ENCODE measurements around the gene REP15. TPM values are rescaled to one million over a fixed set of nuclear protein-coding genes. Genes with fewer than 3 reads are reported as not detected.

REP15 gene
- total RNA-seq, 3 donors from 2014 or later (not counting 1 experiment from before 2014, with no cell fraction given): not detected

DNA sequence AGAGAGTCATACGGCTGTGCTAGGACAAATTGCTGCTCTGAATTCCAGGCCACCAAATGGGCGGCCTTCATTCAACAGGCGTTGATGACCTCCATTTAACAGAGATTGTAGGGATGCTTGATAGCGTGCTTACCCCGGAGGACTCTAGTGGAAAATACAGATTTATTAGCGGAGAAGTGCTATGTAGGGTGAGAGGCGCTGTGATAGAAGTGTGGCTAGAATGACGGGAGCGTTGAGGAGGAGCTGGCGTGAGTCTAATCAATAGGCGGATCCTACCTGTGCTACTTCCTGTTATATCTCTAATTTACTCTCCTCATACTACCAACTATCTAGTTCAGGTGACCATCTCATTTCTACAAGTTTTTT, 15.1 kb downstream of the REP15 start:
- H3K27ac Mint-ChIP-seq: peak overlapping the region; percentile 90 to 94
- peaks cover 12% of the 10 kb centered on the region for H3K4me1 ChIP-seq (ENCODE audit: control insufficient read depth, insufficient read depth, low read length)
- H3K4me3 ChIP-seq (ENCODE audit: low read length): peak overlapping the region; percentile 97
- TF ChIP-seq, protein P1, sequence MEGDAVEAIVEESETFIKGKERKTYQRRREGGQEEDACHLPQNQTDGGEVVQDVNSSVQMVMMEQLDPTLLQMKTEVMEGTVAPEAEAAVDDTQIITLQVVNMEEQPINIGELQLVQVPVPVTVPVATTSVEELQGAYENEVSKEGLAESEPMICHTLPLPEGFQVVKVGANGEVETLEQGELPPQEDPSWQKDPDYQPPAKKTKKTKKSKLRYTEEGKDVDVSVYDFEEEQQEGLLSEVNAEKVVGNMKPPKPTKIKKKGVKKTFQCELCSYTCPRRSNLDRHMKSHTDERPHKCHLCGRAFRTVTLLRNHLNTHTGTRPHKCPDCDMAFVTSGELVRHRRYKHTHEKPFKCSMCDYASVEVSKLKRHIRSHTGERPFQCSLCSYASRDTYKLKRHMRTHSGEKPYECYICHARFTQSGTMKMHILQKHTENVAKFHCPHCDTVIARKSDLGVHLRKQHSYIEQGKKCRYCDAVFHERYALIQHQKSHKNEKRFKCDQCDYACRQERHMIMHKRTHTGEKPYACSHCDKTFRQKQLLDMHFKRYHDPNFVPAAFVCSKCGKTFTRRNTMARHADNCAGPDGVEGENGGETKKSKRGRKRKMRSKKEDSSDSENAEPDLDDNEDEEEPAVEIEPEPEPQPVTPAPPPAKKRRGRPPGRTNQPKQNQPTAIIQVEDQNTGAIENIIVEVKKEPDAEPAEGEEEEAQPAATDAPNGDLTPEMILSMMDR (IDR thresholded peaks at IDR 0.05): no peak
- no peaks in the 10 kb centered on the region for H3K9me3 Mint-ChIP-seq
- peaks cover 28 to 39% of the 10 kb centered on the region in 2 donors for H3K4me1 Mint-ChIP-seq
- intact Hi-C loops (cut with micrococcal nuclease): loop anchor here (2.0 kb wide), 1 partner anchor 186 kb away; the partner anchor contains the start of gene PPFIBP1
- H3K9me3 ChIP-seq (ENCODE audit: control insufficient read depth, insufficient read depth, low read length): no peaks in the 10 kb centered on the region
- DNase-seq: peak in 1 of 2 donors; percentile 35
- H3K27me3 Mint-ChIP-seq (ENCODE audit: low read depth in 2 of 2): peaks cover 0 to 3% of the 10 kb centered on the region in 2 donors
- H3K27me3 ChIP-seq (ENCODE audit: control insufficient read depth, insufficient read depth, low read length): peaks cover 2% of the 10 kb centered on the region
- H3K36me3 Mint-ChIP-seq: no peaks in the 10 kb centered on the region
- H3K36me3 ChIP-seq (ENCODE audit: control insufficient read depth, insufficient read depth, low read length): peaks cover 7% of the 10 kb centered on the region
- H3K4me3 Mint-ChIP-seq: peak overlapping the region; percentile 95
- WGBS (ENCODE audit: insufficient coverage): 0% methylated on average over 11 of the region's 11 CpGs
- no peak for ATAC-seq
- H3K27ac ChIP-seq (ENCODE audit: low read length): peak overlapping the region; percentile 73

DNA sequence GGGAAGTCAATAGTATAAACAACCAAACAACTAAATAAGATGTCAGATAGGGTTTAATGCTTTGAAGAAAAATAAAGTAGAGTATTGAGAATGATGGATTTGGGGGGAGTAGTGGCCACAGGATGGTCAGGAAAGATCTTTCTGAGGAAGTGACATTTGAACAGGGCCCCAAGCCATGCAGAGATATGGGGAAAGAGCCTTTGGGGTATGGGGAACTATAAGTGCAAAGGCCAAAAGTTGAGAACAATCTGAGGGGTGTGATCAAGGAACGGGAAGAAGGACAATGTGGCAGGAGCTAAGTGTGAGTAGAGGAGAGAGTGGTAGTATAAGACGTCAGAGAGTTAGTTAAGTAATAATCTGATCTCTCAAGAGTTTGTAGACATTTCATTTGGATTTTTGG, 15.7 kb downstream of the REP15 start:
- intact Hi-C loops (cut with micrococcal nuclease): loop anchor here (2.0 kb wide), 1 partner anchor 187 kb away; the partner anchor contains the start of gene PPFIBP1
- Histone ChIP-seq H3K9me3 (ENCODE audit: control insufficient read depth, insufficient read depth, low read length) (no peaks in the 10 kb centered on the region), H3K27me3 (ENCODE audit: control insufficient read depth, insufficient read depth, low read length) (peaks cover 2% of the 10 kb centered on the region), H3K27ac (ENCODE audit: low read length) (no peak overlapping the region), H3K36me3 (ENCODE audit: control insufficient read depth, insufficient read depth, low read length) (peaks cover 10% of the 10 kb centered on the region), H3K4me1 (ENCODE audit: control insufficient read depth, insufficient read depth, low read length) (peaks cover 12% of the 10 kb centered on the region), H3K4me3 (ENCODE audit: low read length) (no peak overlapping the region)
- ATAC-seq (no peak), DNase-seq (no peak)
- no peaks in the 10 kb centered on the region for H3K36me3 Mint-ChIP-seq
- peaks cover 28 to 39% of the 10 kb centered on the region in 2 donors for H3K4me1 Mint-ChIP-seq
- 82% methylated on average over 2 of the region's 2 CpGs for WGBS (ENCODE audit: insufficient coverage)
- TF ChIP-seq, protein P1 (IDR thresholded peaks at IDR 0.05): no peak
- no peaks in the 10 kb centered on the region for H3K9me3 Mint-ChIP-seq
- peak overlapping the region in 1 of 2 donors; percentile 90 for H3K27ac Mint-ChIP-seq
- H3K27me3 Mint-ChIP-seq (ENCODE audit: low read depth in 2 of 2): peaks cover 0 to 3% of the 10 kb centered on the region in 2 donors
- H3K4me3 Mint-ChIP-seq: peak overlapping the region; percentile 95

DNA sequence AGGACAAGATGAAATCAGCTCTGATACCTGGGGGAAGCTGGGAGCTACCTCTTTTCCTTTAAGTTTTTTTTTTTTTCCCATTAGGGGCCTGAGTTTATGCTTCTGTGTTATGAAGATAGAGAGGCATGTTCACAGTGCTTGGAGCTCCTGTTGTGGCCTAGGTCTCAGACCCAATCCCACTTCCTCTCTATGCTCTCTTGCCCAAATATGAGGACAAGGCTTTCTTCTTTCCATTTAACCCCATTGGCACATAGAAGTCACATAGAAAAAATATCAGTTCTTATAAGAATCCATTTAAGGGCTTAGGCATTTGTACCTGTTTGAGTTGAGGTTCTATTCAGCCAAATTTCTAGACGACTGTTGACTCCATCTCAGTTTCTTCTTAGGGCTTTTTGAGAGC, 27.0 kb downstream of the REP15 start:
- DNase-seq: no peak
- intact Hi-C loops (cut with micrococcal nuclease): no loop called here
- H3K9me3 Mint-ChIP-seq: no peaks in the 10 kb centered on the region
- H3K4me1 Mint-ChIP-seq: no peaks in the 10 kb centered on the region
- Histone ChIP-seq H3K4me3 (ENCODE audit: low read length) (no peak overlapping the region), H3K27me3 (ENCODE audit: control insufficient read depth, insufficient read depth, low read length) (no peaks in the 10 kb centered on the region), H3K36me3 (ENCODE audit: control insufficient read depth, insufficient read depth, low read length) (peaks cover 49% of the 10 kb centered on the region), H3K27ac (ENCODE audit: low read length) (no peak overlapping the region), H3K4me1 (ENCODE audit: control insufficient read depth, insufficient read depth, low read length) (no peaks in the 10 kb centered on the region), H3K9me3 (ENCODE audit: control insufficient read depth, insufficient read depth, low read length) (no peaks in the 10 kb centered on the region)
- H3K27me3 Mint-ChIP-seq (ENCODE audit: low read depth in 2 of 2): no peaks in the 10 kb centered on the region
- no peaks in the 10 kb centered on the region for H3K36me3 Mint-ChIP-seq
- no peak for ATAC-seq
- TF ChIP-seq, protein P1 (IDR thresholded peaks at IDR 0.05): no peak
- 88% methylated on average over 1 of the region's 1 CpG for WGBS (ENCODE audit: insufficient coverage)
- no peak overlapping the region for H3K27ac Mint-ChIP-seq
- no peak overlapping the region for H3K4me3 Mint-ChIP-seq

DNA sequence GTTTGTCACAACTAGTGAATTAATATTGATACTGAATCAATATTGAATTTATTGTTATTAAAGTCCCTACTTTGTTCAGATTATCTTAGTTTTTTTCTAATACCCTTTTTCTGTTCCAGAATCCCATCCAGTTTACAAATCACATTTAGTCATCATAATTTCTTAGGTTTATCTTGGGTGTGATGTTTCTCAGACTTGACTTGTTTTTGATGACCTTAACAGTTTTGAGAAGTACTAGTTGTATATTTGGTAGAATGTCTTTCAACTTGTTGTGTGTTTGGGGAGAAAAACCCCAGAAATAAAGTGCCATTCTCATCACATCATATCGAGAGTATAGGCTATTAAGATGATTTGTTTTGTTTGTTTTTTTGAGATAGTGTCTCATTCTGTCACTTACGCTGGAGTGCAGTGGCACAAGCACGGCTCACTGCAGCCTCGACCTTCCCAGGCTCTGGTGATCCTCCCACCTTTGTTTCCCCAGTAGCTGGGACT, 33.9 kb downstream of the REP15 start:
- Histone ChIP-seq H3K27ac (ENCODE audit: low read length) (no peak overlapping the region), H3K4me1 (ENCODE audit: control insufficient read depth, insufficient read depth, low read length) (no peaks in the 10 kb centered on the region), H3K36me3 (ENCODE audit: control insufficient read depth, insufficient read depth, low read length) (peaks cover 35% of the 10 kb centered on the region), H3K4me3 (ENCODE audit: low read length) (no peak overlapping the region), H3K9me3 (ENCODE audit: control insufficient read depth, insufficient read depth, low read length) (no peaks in the 10 kb centered on the region), H3K27me3 (ENCODE audit: control insufficient read depth, insufficient read depth, low read length) (no peaks in the 10 kb centered on the region)
- TF ChIP-seq, protein P1 (IDR thresholded peaks at IDR 0.05): no peak
- Mint-ChIP-seq H3K27me3 (ENCODE audit: low read depth in 2 of 2) (no peaks in the 10 kb centered on the region), H3K36me3 (no peaks in the 10 kb centered on the region), H3K4me1 (no peaks in the 10 kb centered on the region), H3K27ac (no peak overlapping the region), H3K9me3 (no peaks in the 10 kb centered on the region), H3K4me3 (no peak overlapping the region)
- no peak for ATAC-seq
- 100% methylated on average over 3 of the region's 4 CpGs for WGBS (ENCODE audit: insufficient coverage)
- intact Hi-C loops (cut with micrococcal nuclease): no loop called here
- no peak for DNase-seq

Data from natural killer cell (primary cell).